ENCODE measurements around the gene PIGC.

The PIGC gene

DNA sequence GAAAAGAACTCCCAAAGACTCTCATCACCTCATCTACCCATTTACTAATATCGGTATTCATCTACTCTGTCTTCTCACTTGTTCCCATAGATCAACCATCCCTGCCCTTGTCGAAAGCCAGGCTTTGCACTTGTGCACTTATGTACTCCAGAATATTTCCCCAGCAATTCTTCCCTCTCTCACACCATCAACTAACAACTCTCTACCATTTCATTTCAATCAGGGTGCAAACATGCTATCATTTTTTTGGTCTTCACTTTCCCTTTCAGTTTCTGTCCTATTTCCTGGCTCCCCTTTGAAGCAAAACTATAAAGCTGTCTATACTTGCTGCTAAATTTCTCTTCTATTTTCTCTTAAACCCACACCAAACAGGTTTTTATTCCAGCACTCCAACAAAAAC lies 16.7 kb downstream of the PIGC start:
- no peak for DNase-seq

DNA sequence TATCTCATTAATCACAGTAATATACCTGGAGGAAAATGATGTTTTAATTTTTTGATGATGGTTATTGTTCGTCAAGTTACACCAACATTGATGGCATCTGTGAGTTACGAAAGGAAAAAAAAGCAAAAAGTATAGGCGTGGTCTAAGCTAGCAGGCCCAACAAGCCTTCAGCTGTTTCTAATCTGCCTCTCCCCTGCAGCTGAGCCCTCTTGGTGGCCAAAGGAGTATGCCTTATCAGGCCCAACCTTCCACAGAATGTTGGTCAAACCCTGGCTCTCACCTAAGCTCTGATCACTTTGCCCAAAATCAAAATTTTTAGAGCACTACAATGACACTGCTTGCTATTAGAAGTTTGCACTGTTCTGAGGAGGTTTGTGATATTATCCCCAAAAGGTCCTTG lies 18.5 kb downstream of the PIGC start:
- DNase-seq = no peak

DNA sequence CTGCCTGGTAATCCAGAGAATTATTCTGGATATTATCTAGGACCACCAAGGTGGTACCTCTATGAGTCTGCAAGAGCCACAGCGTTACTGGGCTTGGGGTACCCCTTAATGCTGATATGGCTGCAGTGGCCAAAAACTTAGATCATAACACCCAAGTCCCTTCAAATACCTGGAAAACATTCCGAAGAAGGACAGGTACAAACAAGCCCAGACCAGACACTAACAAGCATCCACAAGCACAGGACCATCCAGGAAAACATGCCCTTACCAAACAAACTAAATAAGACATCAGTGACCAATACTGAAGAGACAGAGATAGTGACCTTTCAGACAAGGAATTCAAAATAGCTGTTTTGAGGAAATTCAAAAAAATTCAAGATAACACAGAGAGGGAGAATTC lies 20.5 kb downstream of the PIGC start:
- no peak for DNase-seq

- DNase-seq = no peak
Observed at GRCh38 chr1:172421974-172422604, 21.8 kb downstream of the PIGC start.

GRCh38 chr1:172420385-172420784 lies 23.5 kb downstream of the PIGC start, which contains the start of gene C1orf105:
Gene C1orf105 (plus strand): TSS chr1:172420685. CDS start chr1:172420886, 201 bp downstream.
- DNase-seq = no peak

GRCh38 chr1:172417557-172417956 lies 26.3 kb downstream of the PIGC start:
- DNase-seq = no peak

DNA sequence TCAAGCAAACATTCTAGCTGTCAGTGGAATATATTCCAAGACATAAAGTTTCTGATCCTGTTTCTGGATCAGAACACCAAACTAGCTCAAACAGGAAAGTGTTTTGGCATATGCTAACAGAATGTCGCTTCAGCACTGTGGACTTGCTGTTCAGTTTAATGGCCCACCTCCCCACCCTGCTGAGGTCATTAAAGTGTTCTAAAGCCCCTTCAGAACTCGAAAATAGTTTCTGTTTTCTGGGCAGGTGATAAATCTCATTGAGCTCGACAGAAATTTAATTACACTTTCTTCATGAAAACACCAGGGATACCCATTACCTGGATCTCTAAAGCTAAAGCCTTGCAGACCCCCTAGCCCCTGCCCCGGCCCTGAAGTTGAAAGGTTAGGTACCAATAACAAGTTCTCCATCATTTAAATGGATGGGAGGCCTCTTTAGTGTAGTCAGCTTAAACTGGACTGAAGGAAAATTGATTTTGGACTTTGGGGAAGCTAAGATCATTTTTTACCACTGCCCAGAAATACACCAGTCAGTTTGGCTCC lies 27.3 kb downstream of the PIGC start:
- DNase-seq = no peak

DNA sequence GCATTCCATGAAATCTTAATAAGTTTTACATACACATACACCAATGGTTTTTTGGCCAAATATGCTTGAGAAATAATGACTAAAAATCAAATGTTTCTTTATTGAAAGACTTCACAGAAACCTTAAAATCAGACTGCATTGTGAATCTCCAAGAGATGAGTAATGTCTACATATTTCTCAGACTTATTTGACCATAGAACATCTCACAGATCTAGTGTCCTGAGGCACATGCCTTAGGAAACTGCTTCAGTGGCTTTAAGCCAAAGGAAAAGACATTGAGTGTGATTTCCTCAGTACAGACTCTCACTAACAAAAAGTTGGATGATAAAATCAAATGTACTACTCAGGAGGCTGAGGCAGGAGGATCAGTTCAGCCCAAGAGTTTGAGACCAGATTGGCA lies 29.5 kb downstream of the PIGC start:
- no peak for DNase-seq

DNA sequence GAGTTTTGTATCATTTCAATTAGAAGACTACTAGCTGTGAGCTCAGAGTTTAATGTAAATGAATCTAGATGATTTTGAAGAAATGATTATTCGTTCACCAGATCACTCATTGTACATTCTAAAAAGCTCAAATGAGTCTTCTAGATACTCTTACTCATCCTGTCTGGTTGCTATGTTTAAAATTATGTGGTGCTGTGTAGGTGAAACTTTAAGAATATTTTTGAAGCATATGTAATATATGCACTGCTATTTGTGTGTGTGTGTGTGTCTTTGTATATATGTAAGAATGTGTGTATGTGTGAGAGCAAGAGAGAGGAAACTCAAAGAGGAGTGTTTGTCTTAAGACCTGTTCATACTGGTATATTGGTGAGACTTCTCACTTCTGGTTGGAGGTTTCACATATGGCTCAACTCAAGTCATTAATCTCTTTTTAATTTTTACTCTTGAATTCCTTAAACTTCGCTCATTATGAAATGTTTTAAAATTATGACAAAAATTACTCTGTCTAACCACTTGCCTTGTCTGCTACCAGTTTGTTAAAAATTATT lies 32.0 kb downstream of the PIGC start:
- peak; percentile 31 for DNase-seq

DNA sequence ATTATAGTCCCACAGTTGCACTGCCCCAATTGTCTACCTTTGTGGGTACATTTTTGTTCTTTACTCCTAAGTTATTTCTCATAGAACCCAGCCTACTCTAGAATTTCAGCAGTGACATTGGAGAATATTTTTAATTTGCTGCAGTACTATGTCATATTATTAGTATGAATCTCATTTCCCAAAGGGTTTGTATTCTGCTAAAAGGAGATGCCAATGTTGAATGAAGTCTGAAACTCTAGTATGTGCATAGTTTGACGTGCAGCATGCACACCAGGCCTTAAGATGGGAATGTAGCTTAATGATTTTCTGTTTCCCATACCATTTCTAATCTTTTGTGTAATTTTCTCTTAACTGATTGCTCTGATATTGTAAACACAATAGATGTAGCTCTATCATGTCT lies 33.8 kb downstream of the PIGC start:
- DNase-seq = no peak

DNA sequence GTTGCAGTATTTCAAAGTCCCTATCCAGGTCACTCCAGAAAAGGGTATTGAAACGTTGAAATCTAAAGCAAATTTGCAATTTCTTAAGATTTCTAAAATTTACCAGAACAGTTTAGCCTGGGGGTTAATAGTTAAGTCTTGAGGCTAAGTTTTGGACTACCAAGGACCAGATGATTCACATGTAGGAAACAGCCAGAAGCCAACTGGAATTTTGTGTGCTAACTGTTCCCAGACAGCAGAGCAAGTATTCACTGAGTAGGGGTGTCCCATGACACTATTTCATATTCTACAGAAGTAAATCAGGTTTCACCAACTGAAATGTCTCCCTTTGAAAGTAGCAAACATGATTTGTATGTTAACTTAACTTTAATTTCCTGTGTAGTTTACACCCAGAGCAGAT lies 34.9 kb downstream of the PIGC start:
- DNase-seq = no peak

GRCh38 chr1:172406968-172407367 lies 36.9 kb downstream of the PIGC start:
- DNase-seq = no peak

- DNase-seq = no peak
Observed at GRCh38 chr1:172405912-172406311, 38.0 kb downstream of the PIGC start.

DNA sequence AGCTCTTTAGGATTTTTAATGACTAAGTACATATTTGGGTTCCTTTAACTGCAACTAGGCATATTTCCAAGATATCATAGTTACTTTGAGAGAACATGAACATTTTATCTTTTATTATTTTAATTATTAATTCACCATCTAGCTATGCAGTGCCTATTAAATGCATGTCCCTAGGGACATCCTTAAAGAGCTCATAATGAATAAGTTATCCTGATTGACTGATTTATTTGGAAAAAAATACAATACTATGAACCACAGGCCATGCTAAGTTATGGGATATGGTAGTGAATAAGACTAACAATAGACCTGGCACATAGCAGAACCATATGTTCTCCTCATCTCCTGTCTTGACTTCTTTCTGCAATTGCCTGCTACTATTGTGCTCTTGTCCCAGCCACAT lies 39.7 kb downstream of the PIGC start:
- DNase-seq = no peak

GRCh38 chr1:172402878-172403569 lies 40.8 kb downstream of the PIGC start:
- no peak for DNase-seq

DNA sequence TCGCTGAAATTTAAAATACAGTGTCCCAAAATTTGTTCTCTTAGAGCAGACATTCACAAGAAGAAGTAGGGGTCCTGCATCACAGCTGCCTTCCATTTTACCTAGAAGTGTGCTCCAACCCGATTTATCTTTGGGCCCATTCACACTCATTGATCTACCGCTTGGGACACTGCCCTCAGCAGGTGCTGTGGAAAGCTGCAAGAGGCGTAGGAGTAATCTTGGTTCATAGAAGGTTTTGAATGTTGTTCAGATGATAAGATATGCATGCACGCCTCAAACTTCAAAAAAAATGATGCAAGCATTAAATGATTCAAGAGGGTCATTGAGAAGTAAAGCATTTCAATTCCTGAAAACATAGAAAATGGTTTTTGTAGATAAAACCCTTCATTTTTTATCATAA lies 42.0 kb downstream of the PIGC start:
- DNase-seq = no peak

DNA sequence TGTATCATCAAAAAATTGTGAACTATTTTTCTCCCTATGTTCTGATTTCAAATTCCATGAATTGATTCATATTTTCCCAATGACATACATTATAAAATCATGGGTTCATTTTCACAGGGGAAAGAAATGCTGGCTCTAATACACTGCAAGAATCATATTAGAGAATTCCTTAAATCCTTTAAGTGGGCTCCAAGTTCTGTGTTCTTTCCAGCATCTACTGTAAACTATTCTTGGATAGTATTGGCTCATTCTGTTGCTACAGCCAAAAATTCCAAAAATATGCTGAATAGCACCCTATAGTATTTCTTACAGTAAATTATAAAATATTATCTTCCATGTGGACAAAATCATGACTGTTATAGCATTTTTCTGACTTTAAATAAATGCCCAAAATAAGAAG lies 42.4 kb downstream of the PIGC start:
- DNase-seq = no peak

DNA sequence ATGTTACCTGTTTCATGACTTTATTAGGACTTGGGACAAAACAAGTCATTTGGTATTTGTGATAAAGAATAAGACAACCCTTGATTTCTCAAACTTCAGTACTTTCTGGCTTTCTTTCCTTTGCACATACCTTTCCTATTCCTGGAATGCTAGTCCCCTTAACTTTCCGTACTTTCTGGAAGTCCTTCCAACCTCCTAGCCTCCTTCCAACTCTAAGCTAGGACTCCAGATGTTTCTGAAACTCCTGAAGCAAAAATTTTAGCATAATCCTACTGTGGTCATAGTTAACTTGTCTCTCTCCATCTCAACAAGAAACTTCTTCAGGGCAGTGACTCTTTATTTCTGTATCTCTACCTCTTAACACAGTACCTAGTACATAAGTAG lies 43.2 kb downstream of the PIGC start:
- DNase-seq = no peak

- DNase-seq = no peak
Observed at GRCh38 chr1:172399756-172400721, 43.8 kb downstream of the PIGC start.

- peak; percentile 75 for DNase-seq
Observed at GRCh38 chr1:172398970-172399755, 44.7 kb downstream of the PIGC start.

GRCh38 chr1:172398193-172398592 lies 45.7 kb downstream of the PIGC start:
- DNase-seq = peak; percentile 31

- no peak for DNase-seq
Observed at GRCh38 chr1:172397633-172398032, 46.2 kb downstream of the PIGC start.

Data from activated CD4-positive, alpha-beta T cell treated with anti-CD3 and anti-CD28 coated beads, Interleukin-10, Interleukin-2, amounts not matched to agents 100 ng/mL and 50 ng/mL, durations not matched to agents 16 hours and 8 hours (primary cell).